SIG-M5 treated with dmso at 0.1 percent for 504 hours (cell line): Measurements from ENCODE around the gene ILDR2.
"Not testable (repeated sequence)": the region's sequence is repeated elsewhere in the genome, so short reads cannot be mapped to it uniquely, and the experiment has no call there.

Source experiments
- DNase-seq: peaks from one replicate; lab custom pipeline; 2025; ENCODE audit not compliant: unreplicated experiment; lab: John Stamatoyannopoulos, UW

Gene ILDR2

GRCh38 chr1:166895766-166896165 lies 79.6 kb downstream of the ILDR2 start:
- no peak for DNase-seq

- DNase-seq, result no peak
These were observed 85.6 kb downstream of the ILDR2 start for GRCh38 chr1:166889776-166890175.

GRCh38 chr1:166888373-166889111 lies 86.8 kb downstream of the ILDR2 start:
- DNase-seq, result no peak

- no peak for DNase-seq
These were observed 90.4 kb downstream of the ILDR2 start for GRCh38 chr1:166884971-166885370.

- no peak for DNase-seq
These were observed 91.2 kb downstream of the ILDR2 start for GRCh38 chr1:166884040-166884642.

GRCh38 chr1:166882893-166883292 lies 92.4 kb downstream of the ILDR2 start:
- DNase-seq, result no peak

- DNase-seq, result not testable (repeated sequence)
These were observed 97.0 kb downstream of the ILDR2 start for GRCh38 chr1:166878173-166878917.

- no peak for DNase-seq
These were observed 98.9 kb downstream of the ILDR2 start for GRCh38 chr1:166876540-166876838.

- DNase-seq, result peak; percentile 100
These were observed 99.4 kb downstream of the ILDR2 start, which contains the start of gene TADA1 for GRCh38 chr1:166875734-166876539. Gene TADA1 (minus strand): TSS chr1:166876264. CDS start chr1:166876233, 31 bp downstream.

GRCh38 chr1:166875302-166875733 lies 100.0 kb downstream of the ILDR2 start:
- no peak for DNase-seq

- DNase-seq, result no peak
These were observed 100.9 kb downstream of the ILDR2 start for GRCh38 chr1:166874464-166874863.

- no peak for DNase-seq
These were observed 104.8 kb downstream of the ILDR2 start for GRCh38 chr1:166870584-166870983.

GRCh38 chr1:166869318-166870099 lies 105.8 kb downstream of the ILDR2 start:
- DNase-seq, result no peak

- DNase-seq, result no peak
These were observed 106.7 kb downstream of the ILDR2 start for GRCh38 chr1:166868639-166869038.

GRCh38 chr1:166865926-166866325 lies 109.4 kb downstream of the ILDR2 start:
- no peak for DNase-seq

- peak; percentile 19 for DNase-seq
These were observed 115.7 kb downstream of the ILDR2 start for GRCh38 chr1:166859597-166859996.

GRCh38 chr1:166858726-166859419 lies 116.5 kb downstream of the ILDR2 start:
- DNase-seq, result no peak
